Ovary (tissue), 10 donors: ENCODE results near the gene WNT4. TPM values are rescaled to one million over a fixed set of nuclear protein-coding genes. Genes with fewer than 3 reads are reported as not detected.
A peak's percentile ranks its signal among the peaks of the same experiment; 100 is the strongest.

Experiments used
- DNase-seq, 5 donors: peaks; one replicate each; pipeline ENCODE4 v3.0.0-alpha.2; 2019 to 2020
- H3K27ac ChIP-seq, 2 donors: fragments of 200-600 bp; one replicate each; pipeline versions ENCODE4 v1.5.1 to v1.8.0; 2019 to 2022
- H3K27me3 ChIP-seq: fragments of 200-600 bp; one replicate; pipeline ENCODE4 v1.8.0; 2022
- H3K36me3 ChIP-seq: fragments of 200-600 bp; sonication (generic); one replicate; pipeline ENCODE4 v1.5.1; 2019
- H3K4me1 ChIP-seq: one replicate; pipeline ENCODE4 v1.8.1; 2013; ENCODE audit warnings: mild to moderate bottlenecking, moderate library complexity; ENCODE audit not compliant: insufficient read depth
- H3K4me3 ChIP-seq: fragments of 200-600 bp; sonication (generic); one replicate; pipeline ENCODE4 v1.5.1; 2017
- H3K9me3 ChIP-seq, 2 donors: fragments of 200-600 bp in 1 of 2; sonication (generic) in 1 of 2; one replicate each; pipeline versions ENCODE4 v1.5.1 to v1.8.1; 2013 to 2019; ENCODE audit warnings: mild to moderate bottlenecking in 1 of 2, moderate library complexity in 1 of 2
- EP300 ChIP-seq: sonication (generic); formaldehyde crosslinking; IDR thresholded peaks from one replicate; pipeline ENCODE4 v1.6.1; 2017; ENCODE audit warnings: antibody characterized with exemption
- POLR2A ChIP-seq: fragments of 450-650 bp; IDR thresholded peaks from one replicate; pipeline ENCODE4 v1.6.1; 2017; ENCODE audit warnings: antibody characterized with exemption, mild to moderate bottlenecking, moderate library complexity
- WGBS, 3 donors: extraction: QIAGEN DNeasy Blood & Tissue Kit in 1 of 3; methylation state at CpG; one replicate each; pipeline versions ENCODE4 v1.1.5 to v1.1.7; 2013 to 2017; 5-methylcytosine and 5-hydroxymethylcytosine counted together
- intact Hi-C, 4 donors: fragments of 100-400 bp; cut with DNase I; formaldehyde crosslinking; loops; one replicate each; pipeline versions ENCODE4 v1.11.0 to v1.15.1; 2022 to 2023
- long read RNA-seq, 3 donors: library from polyadenylated mRNA in 2 of 3; unstranded in 2 of 3; transcript quantifications; one replicate each; pipeline ENCODE4 v2.0.0 and lab custom pipeline, GENCODE V29; 2021 to 2026
- polyA plus RNA-seq, 2 donors: library from polyadenylated mRNA; stranded (reverse); fragments of 200-250 nt in 1 of 2; fragments of 350-450 nt in 1 of 2; fragmentation: Illumina TruSeq in 1 of 2; extraction: RNeasy Lipid Tissue Mini Kit (QIAGEN cat#74804) in 1 of 2; gene quantifications; one replicate each; pipeline ENCODE4 v1.2.3, GENCODE V29; 2013 to 2014
- total RNA-seq, 7 donors: library from RNA; depleted of rRNA in 2 of 7; stranded (reverse); fragments of >200 nt in 2 of 7; fragmentation: NEBNext Ultra II Directional in 3 of 7; extraction: Animal tissue kit (Norgen Biotek cat#: 25700) in 3 of 7; gene quantifications; one replicate each; pipeline versions ENCODE4 v1.1.0 to v1.2.4, GENCODE V29; 2016 to 2023
- TF ChIP-seq, protein P1 (sequence below), 3 donors: fragments of 450-650 bp in 2 of 3; fragments of 200-600 bp in 1 of 3; IDR thresholded peaks; one replicate each; pipeline versions ENCODE4 v1.5.1 to v1.8.0; 2016 to 2022; ENCODE audit warnings: antibody characterized with exemption in 3 of 3, mild to moderate bottlenecking in 1 of 3
- donor health status: DM: no; HTN: no; CAD: no; lungs with moderate emphysema.
- donor health status: DM: no; HTN: no; CAD: no.
- donor health status: Bipolar disorder and iron deficiency.
- donor health status: DM: yes; HTN: yes; CAD: no.
- donor health status: DM: no; HTN: no; CAD: no.
- donor health status: DM: yes; HTN: yes; CAD: no.

Gene WNT4
- total RNA-seq, result 100 to 1,000 TPM in 1 of 7 donors, 10 to 100 TPM in 5, 1 to 10 TPM in 1; 3.7 to 125 (median 23.7) TPM
- polyA plus RNA-seq, result 1 to 10 TPM; 3.8 to 5.6 TPM
- long read RNA-seq, donor 1, transcript WNT4-201 (5 exons, 3,845 nt), result major isoform, 65 of 212 reads
- long read RNA-seq, donor 1, partial matches to known transcripts, result 32 of 212 reads
- long read RNA-seq, donor 1, other reads (novel, unspliced or antisense), result 115 of 212 reads
- long read RNA-seq, donor 2, transcript WNT4-201 (5 exons, 3,845 nt), result major isoform, 10 of 10 reads
- long read RNA-seq, donor 2, partial matches to known transcripts, result 0 of 10 reads
- long read RNA-seq, donor 2, other reads (novel, unspliced or antisense), result 0 of 10 reads
- long read RNA-seq, donor 3, transcript WNT4-201 (5 exons, 3,845 nt), result major isoform, 87 of 116 reads
- long read RNA-seq, donor 3, partial matches to known transcripts, result 4 of 116 reads
- long read RNA-seq, donor 3, other reads (novel, unspliced or antisense), result 25 of 116 reads

DNA sequence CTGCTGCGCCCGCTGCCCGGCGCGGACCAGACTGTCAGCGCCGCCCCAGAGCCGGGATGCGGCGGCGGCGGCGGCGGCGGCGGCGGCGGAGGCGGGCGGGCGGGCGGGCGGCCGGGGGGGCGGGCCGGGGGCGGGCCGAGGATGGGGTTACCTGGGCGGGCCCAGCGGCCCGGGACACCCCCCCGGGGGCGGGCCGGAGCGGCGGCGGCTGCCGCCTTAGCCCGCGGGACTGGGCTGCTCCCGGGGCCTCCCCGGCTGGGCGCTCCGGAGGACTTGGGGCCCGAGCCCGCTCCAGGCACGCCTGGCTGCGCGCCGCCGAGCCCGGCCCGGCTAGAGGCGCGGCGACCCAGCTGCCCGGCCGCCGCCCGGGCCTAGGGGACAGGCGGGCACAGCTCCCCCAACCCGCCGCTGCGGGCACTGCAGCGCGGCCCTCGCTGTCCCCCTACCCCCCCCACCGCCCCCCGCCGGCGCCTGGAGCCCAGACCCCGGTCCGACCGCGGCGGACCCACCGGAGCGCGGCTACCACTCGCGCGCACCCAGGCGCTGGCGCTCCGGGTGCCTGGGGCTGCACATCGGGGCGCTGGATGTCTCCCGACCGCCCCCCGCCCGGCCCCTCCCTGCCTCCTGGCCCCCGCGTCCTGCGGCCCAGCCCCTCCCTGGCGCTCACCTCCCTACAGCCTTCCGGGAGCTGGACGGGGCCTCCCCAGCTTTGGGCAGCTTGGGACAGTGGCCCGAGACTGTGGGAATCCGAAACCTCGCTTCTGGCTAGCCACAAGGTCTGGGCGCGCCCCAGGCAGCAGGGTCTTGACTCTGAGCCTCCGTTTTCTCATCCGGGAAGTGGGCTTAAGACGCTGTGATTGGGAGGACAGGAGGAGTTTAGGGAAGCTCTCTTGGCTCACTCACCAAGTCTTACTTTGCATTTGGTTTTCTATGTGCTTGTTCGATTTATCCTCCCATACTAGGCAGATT lies at the start of gene WNT4:
WNT4 (minus strand) TSS at position 33 of the 969 bp plus-strand sequence. CDS start 175 bp downstream, outside the sequence.
- peak within 1 kb of the TSS; percentile 16 to 24 for H3K27ac ChIP-seq

DNA sequence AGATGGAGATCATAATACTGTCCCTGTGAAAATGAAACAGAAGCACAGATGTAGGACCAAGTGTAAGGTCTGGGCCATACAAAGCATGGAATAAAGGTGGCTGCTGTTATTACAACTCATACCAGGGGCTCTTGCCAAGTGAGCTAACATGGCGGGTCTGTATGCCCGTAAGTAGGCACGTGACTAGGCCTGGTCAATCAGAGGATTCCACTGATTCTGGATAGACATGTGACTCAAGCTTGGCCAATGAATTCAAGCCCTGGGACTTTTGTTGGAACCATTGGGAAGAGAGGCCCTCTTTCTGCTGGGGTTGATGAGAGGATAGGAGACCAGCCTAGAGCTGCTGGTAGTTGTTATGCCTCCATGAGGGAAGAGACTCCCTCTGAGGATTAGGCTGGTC lies 47.8 kb upstream of the WNT4 start:
- intact Hi-C loops, result no loop called here
- Histone ChIP-seq H3K27ac (no peak overlapping the region), H3K4me1 (no peaks in the 10 kb centered on the region), H3K9me3 (no peaks in the 10 kb centered on the region), H3K36me3 (no peaks in the 10 kb centered on the region), H3K4me3 (no peak overlapping the region), H3K27me3 (no peaks in the 10 kb centered on the region)
- 97 to 99% (median 99%) methylated on average over 3 of the region's 3 CpGs for WGBS, 3 donors
- TF ChIP-seq, protein P1, sequence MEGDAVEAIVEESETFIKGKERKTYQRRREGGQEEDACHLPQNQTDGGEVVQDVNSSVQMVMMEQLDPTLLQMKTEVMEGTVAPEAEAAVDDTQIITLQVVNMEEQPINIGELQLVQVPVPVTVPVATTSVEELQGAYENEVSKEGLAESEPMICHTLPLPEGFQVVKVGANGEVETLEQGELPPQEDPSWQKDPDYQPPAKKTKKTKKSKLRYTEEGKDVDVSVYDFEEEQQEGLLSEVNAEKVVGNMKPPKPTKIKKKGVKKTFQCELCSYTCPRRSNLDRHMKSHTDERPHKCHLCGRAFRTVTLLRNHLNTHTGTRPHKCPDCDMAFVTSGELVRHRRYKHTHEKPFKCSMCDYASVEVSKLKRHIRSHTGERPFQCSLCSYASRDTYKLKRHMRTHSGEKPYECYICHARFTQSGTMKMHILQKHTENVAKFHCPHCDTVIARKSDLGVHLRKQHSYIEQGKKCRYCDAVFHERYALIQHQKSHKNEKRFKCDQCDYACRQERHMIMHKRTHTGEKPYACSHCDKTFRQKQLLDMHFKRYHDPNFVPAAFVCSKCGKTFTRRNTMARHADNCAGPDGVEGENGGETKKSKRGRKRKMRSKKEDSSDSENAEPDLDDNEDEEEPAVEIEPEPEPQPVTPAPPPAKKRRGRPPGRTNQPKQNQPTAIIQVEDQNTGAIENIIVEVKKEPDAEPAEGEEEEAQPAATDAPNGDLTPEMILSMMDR (IDR thresholded peaks at IDR 0.05), result no peak
- TF ChIP-seq POLR2A, result no peak
- TF ChIP-seq EP300, result no peak
- DNase-seq, result no peak

More for the DNA sequence above, at the start of gene WNT4:
- Histone ChIP-seq H3K9me3 (no peaks in the 10 kb centered on the region), H3K36me3 (no peaks in the 10 kb centered on the region), H3K4me1 (peaks cover 3% of the 10 kb centered on the region), H3K27me3 (no peaks in the 10 kb centered on the region), H3K4me3 (peak within 1 kb of the TSS; percentile 41)
- 2 to 4% (median 3%) methylated on average over 25 to 105 of the region's 106 CpGs for WGBS, 3 donors
- TF ChIP-seq, protein P1 (IDR thresholded peaks at IDR 0.05), result peak in 1 of 3 donors; percentile 36
- TF ChIP-seq POLR2A, result no peak
- no peak for TF ChIP-seq EP300
- peak in 4 of 5 donors; percentile 46 to 74 (median 62) for DNase-seq
- intact Hi-C loops, result loop anchor here in 1 of 4 donors (5.0 kb wide), 1 partner anchor 36 kb away; no protein-coding TSS in a partner anchor

DNA sequence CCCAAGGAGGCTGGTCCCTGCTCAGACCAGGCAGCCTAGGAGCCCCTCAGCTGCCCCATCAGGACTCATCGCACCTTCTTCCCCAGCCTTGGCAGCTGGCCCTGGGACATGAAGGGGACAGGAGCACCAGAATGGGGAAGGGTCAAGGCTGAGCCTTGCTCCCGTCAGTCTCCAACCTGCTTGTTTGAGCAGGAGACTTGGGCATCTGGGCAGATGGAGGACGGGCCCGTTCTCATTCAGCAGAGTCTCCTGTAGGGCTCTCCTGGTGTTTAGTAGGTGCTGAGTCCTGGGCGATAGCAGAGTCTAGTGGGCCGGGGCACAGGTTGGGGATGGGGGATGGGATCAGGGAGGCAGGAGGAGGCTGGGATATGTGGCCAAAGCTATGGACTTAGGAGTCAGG lies 47.4 kb upstream of the WNT4 start:
- TF ChIP-seq POLR2A (no peak), EP300 (no peak)
- TF ChIP-seq, protein P1 (IDR thresholded peaks at IDR 0.05), result no peak
- WGBS, 3 donors, result 89 to 94% (median 94%) methylated on average over 6 of the region's 6 CpGs
- no peaks in the 10 kb centered on the region for H3K9me3 ChIP-seq

DNA sequence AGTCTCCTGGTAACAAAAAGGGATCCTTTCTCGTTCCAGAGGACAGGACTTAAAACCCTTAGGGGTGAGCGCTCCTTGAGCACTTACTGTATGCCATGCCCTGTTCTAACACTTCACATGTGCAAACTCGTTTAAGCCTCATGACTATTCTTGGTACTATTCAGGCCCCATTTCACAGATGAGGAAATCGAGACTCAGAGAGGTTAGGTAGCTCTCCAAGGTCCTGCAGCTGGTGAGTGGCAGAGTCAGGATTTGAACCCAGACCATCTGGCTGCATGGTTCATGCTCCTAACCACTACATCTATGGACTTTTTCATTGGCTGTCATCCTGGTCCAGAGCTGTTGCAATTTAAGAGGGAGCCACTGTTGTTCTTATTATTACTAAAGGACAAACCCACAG lies 46.7 kb upstream of the WNT4 start:
- no peak overlapping the region for H3K27ac ChIP-seq
- WGBS, 3 donors, result 89 to 90% (median 90%) methylated on average over 4 of the region's 4 CpGs
- H3K4me1 ChIP-seq, result no peaks in the 10 kb centered on the region
- no peak overlapping the region for H3K4me3 ChIP-seq
- no peaks in the 10 kb centered on the region for H3K9me3 ChIP-seq
- no peaks in the 10 kb centered on the region for H3K36me3 ChIP-seq
- no peak for DNase-seq
- intact Hi-C loops, result loop anchor here in 1 of 4 donors (2.0 kb wide), 1 partner anchor 79 kb away; no protein-coding TSS in a partner anchor
- no peaks in the 10 kb centered on the region for H3K27me3 ChIP-seq
- TF ChIP-seq POLR2A (no peak), EP300 (no peak)
- TF ChIP-seq, protein P1 (IDR thresholded peaks at IDR 0.05), result no peak

More for the DNA sequence above, 47.4 kb upstream of the WNT4 start:
- no peaks in the 10 kb centered on the region for H3K27me3 ChIP-seq
- no peak for DNase-seq
- no peaks in the 10 kb centered on the region for H3K36me3 ChIP-seq
- intact Hi-C loops, result no loop called here
- no peak overlapping the region for H3K27ac ChIP-seq
- no peak overlapping the region for H3K4me3 ChIP-seq
- H3K4me1 ChIP-seq, result no peaks in the 10 kb centered on the region
